Pancreas (tissue), 10 donors: Measurements from ENCODE around the gene MATN3. TPM values are rescaled to one million over a fixed set of nuclear protein-coding genes. Genes with fewer than 3 reads are reported as not detected.

Source experiments
- ATAC-seq, 4 donors: fragments of 200-7000 bp; cut with Tn5 transposase; one replicate each; pipeline versions ENCODE4 v1.8.0 to v1.9.1; 2020; ENCODE audit warnings: mild to moderate bottlenecking in 4 of 4, moderate library complexity in 4 of 4
- DNase-seq, 6 donors: peaks; one replicate each; pipeline ENCODE4 v3.0.0-alpha.2; 2020
- FAIRE-seq: peaks from 2 replicates; lab custom pipeline; 2012; peaks lifted over from hg19 to GRCh38; lab: Jason Lieb, UNC
- H3K27ac ChIP-seq, 4 donors: fragments of 200-600 bp; sonication (generic); 1 replicate in 3 of 4; 2 replicates in 1 of 4; pipeline versions ENCODE4 v1.5.0 to v1.8.0; 2020
- H3K27me3 ChIP-seq, 4 donors: fragments of 200-600 bp; one replicate each; pipeline ENCODE4 v1.8.0; 2021
- H3K36me3 ChIP-seq, 3 donors: fragments of 200-600 bp; sonication (generic) in 1 of 3; one replicate each; pipeline versions ENCODE4 v1.5.0 to v1.8.0; 2020 to 2021
- H3K4me1 ChIP-seq, 3 donors: fragments of 200-600 bp; one replicate each; pipeline ENCODE4 v1.8.0; 2021
- H3K4me3 ChIP-seq, 4 donors: fragments of 200-600 bp; sonication (generic) in 2 of 4; one replicate each; pipeline versions ENCODE4 v1.5.0 to v1.8.0; 2020 to 2021
- H3K9me3 ChIP-seq, 4 donors: fragments of 200-600 bp; one replicate each; pipeline ENCODE4 v1.8.0; 2021
- WGBS, 2 donors: extraction: QIAGEN DNeasy Blood & Tissue Kit; methylation state at CpG; one replicate each; pipeline ENCODE4 v1.1.7; 2013; 5-methylcytosine and 5-hydroxymethylcytosine counted together
- intact Hi-C, 3 donors: fragments of 100-400 bp; cut with DNase I; formaldehyde crosslinking; loops; one replicate each; pipeline versions ENCODE4 v1.11.1 to v1.14.2; 2022
- polyA plus RNA-seq, 2 donors: library from polyadenylated mRNA; stranded (reverse); fragments of 200-250 nt; gene quantifications; one replicate each; pipeline ENCODE4 v1.2.3, GENCODE V29; 2013
- total RNA-seq, 6 donors: library from RNA; stranded (reverse); fragmentation: NEBNext Ultra II Directional in 4 of 6; extraction: Animal tissue kit (Norgen Biotek cat#: 25700) in 4 of 6; gene quantifications; one replicate each; pipeline versions ENCODE4 v1.2.1 to v1.2.4, GENCODE V29; 2021 to 2023
- TF ChIP-seq, protein P1 (sequence below), 4 donors: fragments of 200-600 bp; sonication (generic) in 3 of 4; IDR thresholded peaks; one replicate each; pipeline versions ENCODE4 v1.5.0 to v1.8.0; 2021; ENCODE audit warnings: antibody characterized with exemption in 4 of 4
- donor health status: healthy with polysubstance abuse.
- donor health status: DM: no; HTN: no; CAD: no; lungs with moderate emphysema.
- donor health status: DM: no; HTN: no; CAD: no.
- donor health status: control.
- donor health status: control.
- donor health status: Bipolar disorder and iron deficiency.
- donor health status: DM: yes; HTN: yes; CAD: no.
- donor health status: DM: no; HTN: no; CAD: no.
- donor health status: DM: no; HTN: no; CAD: no.
- donor health status: DM: yes; HTN: yes; CAD: no.

The MATN3 gene
- total and polyA plus RNA-seq, 8 donors = 0.23 to 3.5 (median 0.47) TPM; not detected in 2

- H3K27me3 ChIP-seq = no peaks in the 10 kb centered on the region
- no peak for FAIRE-seq
- ATAC-seq = no peak
- no peaks in the 10 kb centered on the region for H3K9me3 ChIP-seq
- TF ChIP-seq, protein P1, sequence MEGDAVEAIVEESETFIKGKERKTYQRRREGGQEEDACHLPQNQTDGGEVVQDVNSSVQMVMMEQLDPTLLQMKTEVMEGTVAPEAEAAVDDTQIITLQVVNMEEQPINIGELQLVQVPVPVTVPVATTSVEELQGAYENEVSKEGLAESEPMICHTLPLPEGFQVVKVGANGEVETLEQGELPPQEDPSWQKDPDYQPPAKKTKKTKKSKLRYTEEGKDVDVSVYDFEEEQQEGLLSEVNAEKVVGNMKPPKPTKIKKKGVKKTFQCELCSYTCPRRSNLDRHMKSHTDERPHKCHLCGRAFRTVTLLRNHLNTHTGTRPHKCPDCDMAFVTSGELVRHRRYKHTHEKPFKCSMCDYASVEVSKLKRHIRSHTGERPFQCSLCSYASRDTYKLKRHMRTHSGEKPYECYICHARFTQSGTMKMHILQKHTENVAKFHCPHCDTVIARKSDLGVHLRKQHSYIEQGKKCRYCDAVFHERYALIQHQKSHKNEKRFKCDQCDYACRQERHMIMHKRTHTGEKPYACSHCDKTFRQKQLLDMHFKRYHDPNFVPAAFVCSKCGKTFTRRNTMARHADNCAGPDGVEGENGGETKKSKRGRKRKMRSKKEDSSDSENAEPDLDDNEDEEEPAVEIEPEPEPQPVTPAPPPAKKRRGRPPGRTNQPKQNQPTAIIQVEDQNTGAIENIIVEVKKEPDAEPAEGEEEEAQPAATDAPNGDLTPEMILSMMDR (IDR thresholded peaks at IDR 0.05) = no peak
- intact Hi-C loops = no loop called here
- WGBS, 2 donors = 59 to 69% methylated on average over 5 of the region's 5 CpGs
- DNase-seq = no peak
- H3K4me3 ChIP-seq = no peak overlapping the region
- H3K36me3 ChIP-seq = no peaks in the 10 kb centered on the region
- H3K27ac ChIP-seq = no peak overlapping the region
- no peaks in the 10 kb centered on the region for H3K4me1 ChIP-seq
Observed at GRCh38 chr2:20008703-20009102, 3.8 kb downstream of the MATN3 start.

GRCh38 chr2:20005891-20006470, 6.5 kb downstream of the MATN3 start:
- FAIRE-seq (no peak), ATAC-seq (no peak), DNase-seq (no peak)
- no peaks in the 10 kb centered on the region for H3K27me3 ChIP-seq
- no peaks in the 10 kb centered on the region for H3K9me3 ChIP-seq
- TF ChIP-seq, protein P1 (IDR thresholded peaks at IDR 0.05) = no peak
- no peak overlapping the region for H3K4me3 ChIP-seq
- H3K4me1 ChIP-seq = no peaks in the 10 kb centered on the region
- intact Hi-C loops = no loop called here
- WGBS, 2 donors = 82 to 89% methylated on average over 17 of the region's 17 CpGs
- no peaks in the 10 kb centered on the region for H3K36me3 ChIP-seq
- no peak overlapping the region for H3K27ac ChIP-seq

DNA sequence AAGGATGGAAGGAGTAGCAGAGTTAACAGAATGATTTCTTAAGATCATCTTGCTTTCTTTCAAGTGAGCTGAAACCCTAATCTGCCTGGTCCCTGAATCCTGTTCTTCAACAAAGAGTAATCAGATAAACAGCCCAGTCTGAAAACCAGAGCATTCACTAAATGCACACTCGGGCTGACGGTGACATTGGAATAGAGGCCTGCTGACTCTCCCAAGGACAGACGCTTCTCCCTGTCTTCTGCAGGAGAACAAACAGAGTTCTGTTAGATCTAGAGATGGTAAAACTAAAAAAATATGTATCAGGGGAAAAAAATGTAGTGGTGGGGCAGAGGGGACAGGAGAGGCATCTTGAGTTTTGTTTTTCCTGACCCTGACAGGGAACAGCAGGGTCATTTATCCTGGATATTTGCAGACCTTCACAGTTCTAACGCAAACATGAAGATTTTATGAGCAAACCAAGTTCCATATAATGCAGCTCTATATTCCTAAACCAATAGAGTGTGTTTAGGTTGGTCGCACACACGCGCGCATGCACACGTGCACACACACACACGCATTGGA, 7.3 kb downstream of the MATN3 start:
- no peak overlapping the region for H3K4me3 ChIP-seq
- no peak for FAIRE-seq
- no peak overlapping the region for H3K27ac ChIP-seq
- H3K27me3 ChIP-seq = no peaks in the 10 kb centered on the region
- no peak for DNase-seq
- no peaks in the 10 kb centered on the region for H3K9me3 ChIP-seq
- WGBS, 2 donors = 82 to 94% methylated on average over 10 of the region's 10 CpGs
- intact Hi-C loops = no loop called here
- no peaks in the 10 kb centered on the region for H3K4me1 ChIP-seq
- no peaks in the 10 kb centered on the region for H3K36me3 ChIP-seq
- TF ChIP-seq, protein P1 (IDR thresholded peaks at IDR 0.05) = no peak
- ATAC-seq = no peak

DNA sequence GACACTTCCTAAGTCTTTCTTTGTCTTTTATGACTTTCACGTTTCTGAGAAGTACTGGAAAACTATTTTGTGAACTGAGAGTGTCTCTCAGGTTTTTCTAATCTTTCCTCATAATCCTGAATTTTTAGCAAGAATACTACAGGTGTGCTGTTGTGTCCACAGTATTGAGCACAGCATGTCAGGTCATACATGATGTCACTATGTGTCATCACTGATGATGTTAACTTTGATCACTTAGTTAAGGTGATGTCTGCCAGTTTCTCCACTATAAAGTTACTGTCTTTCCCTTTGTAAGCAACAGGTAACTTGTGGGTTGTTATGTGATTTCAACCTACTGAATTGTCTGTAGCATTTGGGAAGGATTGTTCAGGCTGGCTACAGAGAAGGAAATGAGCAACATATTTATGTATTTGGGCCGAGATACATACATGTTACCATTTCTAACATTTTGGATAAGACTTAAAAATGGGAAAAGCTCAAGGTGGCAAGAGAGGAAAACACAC, 11.1 kb downstream of the MATN3 start:
- TF ChIP-seq, protein P1 (IDR thresholded peaks at IDR 0.05) = no peak
- DNase-seq = no peak
- Histone ChIP-seq H3K9me3 (no peaks in the 10 kb centered on the region), H3K4me1 (no peaks in the 10 kb centered on the region), H3K27me3 (no peaks in the 10 kb centered on the region), H3K36me3 (no peaks in the 10 kb centered on the region), H3K27ac (no peak overlapping the region), H3K4me3 (no peak overlapping the region)
- WGBS, 2 donors = 58 to 59% methylated on average over 2 of the region's 2 CpGs
- no peak for FAIRE-seq
- intact Hi-C loops = no loop called here
- no peak for ATAC-seq

DNA sequence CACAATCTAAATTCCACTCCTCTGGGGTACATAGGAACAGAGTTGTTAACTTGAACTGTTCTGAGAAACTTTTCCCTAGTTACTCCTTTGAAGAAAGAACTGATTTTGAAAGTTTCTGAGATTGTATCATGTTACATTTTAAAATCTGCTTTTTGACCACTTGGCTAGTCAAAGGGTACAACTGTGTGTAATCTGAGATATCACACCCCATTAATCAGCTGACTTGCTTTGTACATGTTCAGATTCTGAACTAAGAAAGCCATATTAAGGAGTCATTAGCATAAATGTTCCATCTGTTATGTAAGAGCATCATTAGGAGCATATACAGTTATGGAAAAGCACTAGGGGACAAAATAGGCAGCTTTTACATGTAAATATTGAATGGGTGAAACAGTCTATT, 18.7 kb downstream of the MATN3 start:
- DNase-seq = no peak
- H3K36me3 ChIP-seq = no peaks in the 10 kb centered on the region
- intact Hi-C loops = no loop called here
- ATAC-seq = no peak
- peaks cover 4 to 12% (median 4%) of the 10 kb centered on the region in 3 donors for H3K4me1 ChIP-seq
- no peak overlapping the region for H3K27ac ChIP-seq
- no peak overlapping the region for H3K4me3 ChIP-seq
- TF ChIP-seq, protein P1 (IDR thresholded peaks at IDR 0.05) = no peak
- no peaks in the 10 kb centered on the region for H3K27me3 ChIP-seq
- FAIRE-seq = no peak
- no peaks in the 10 kb centered on the region for H3K9me3 ChIP-seq
